AG10803 (cell line): ENCODE measurements around the gene KYNU.
A peak's percentile ranks its signal among the peaks of the same experiment; 100 is the strongest.

Experiments
- DNase-seq: peaks from one replicate; pipeline ENCODE4 v3.0.0; 2010; ENCODE audit warnings: low read depth
- H3K4me3 ChIP-seq: 2 replicates; pipeline ENCODE4 v1.5.1; 2011; ENCODE audit warnings: mild to moderate bottlenecking, low read length, control low read depth
- CTCF ChIP-seq: conservative IDR thresholded peaks from 2 replicates; pipeline ENCODE4 v1.5.1; 2011; ENCODE audit warnings: mild to moderate bottlenecking, low read length, control low read depth, inconsistent platforms

The KYNU gene

GRCh38 chr2:142966284-142966683 is 88.8 kb downstream of the KYNU start:
- DNase-seq, result peak; percentile 65
- no peak overlapping the region for H3K4me3 ChIP-seq
- TF ChIP-seq CTCF, result no peak

- TF ChIP-seq CTCF, result no peak
- no peak for DNase-seq
Measured at GRCh38 chr2:142967060-142967459, 89.6 kb downstream of the KYNU start.

GRCh38 chr2:142973160-142973821 is 95.8 kb downstream of the KYNU start:
- no peak overlapping the region for H3K4me3 ChIP-seq
- TF ChIP-seq CTCF, result no peak
- peak; percentile 49 for DNase-seq

More at GRCh38 chr2:142967060-142967459, 89.6 kb downstream of the KYNU start:
- H3K4me3 ChIP-seq, result no peak overlapping the region

- no peak for DNase-seq
- no peak for TF ChIP-seq CTCF
- H3K4me3 ChIP-seq, result no peak overlapping the region
Measured at GRCh38 chr2:142973822-142974207, 96.4 kb downstream of the KYNU start.

GRCh38 chr2:142974288-142975024 is 97.0 kb downstream of the KYNU start:
- TF ChIP-seq CTCF, result no peak
- no peak overlapping the region for H3K4me3 ChIP-seq
- peak; percentile 38 for DNase-seq

GRCh38 chr2:142975239-142975638 is 97.8 kb downstream of the KYNU start:
- H3K4me3 ChIP-seq, result no peak overlapping the region
- TF ChIP-seq CTCF, result no peak
- DNase-seq, result no peak
